ENCODE data around the gene MPZ. TPM values are rescaled to one million over a fixed set of nuclear protein-coding genes. Genes with fewer than 3 reads are reported as not detected.
"Not testable (repeated sequence)": the region's sequence is repeated elsewhere in the genome, so short reads cannot be mapped to it uniquely, and the experiment has no call there.

MPZ gene
- total RNA-seq, 1 donor from 2014 or later: 0.99 TPM

DNA sequence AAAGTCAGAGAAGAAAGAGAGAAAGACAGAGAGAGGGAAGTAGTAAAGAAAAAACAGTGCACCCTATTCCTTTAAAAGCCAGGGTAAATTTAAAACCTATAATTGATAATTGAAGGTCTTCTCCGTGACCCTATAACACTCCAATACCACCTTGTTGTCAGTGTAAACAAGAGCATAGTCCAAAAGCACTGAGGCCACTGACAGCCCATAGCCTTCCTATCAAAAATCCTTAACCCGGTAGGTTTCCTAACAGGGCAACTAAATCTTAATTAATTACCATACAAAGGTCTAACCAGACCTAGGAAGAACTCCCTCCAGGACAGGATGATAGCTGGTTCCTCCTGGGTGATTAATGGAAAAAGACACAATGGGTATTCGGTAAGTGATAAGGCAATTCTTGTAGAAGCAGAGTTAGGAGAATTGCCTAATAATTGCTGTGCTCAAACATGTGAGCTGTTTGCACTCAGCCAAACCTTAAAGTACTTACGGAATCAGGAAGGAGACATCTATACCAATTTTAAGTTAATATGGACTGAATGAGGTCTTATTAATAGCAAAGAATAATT lies 53.7 kb downstream of the MPZ start:
- not testable (repeated sequence) for DNase-seq (ENCODE audit: low read depth, low spot score)

GRCh38 chr1:161255302-161255701 lies 54.5 kb downstream of the MPZ start:
- DNase-seq (ENCODE audit: low read depth, low spot score): not testable (repeated sequence)

Other genes with a start within 250 kb of the MPZ start
- 0.04 TPM in 1 of 2 replicates, not detected in the other for gene ARHGAP30, start 240.1 kb downstream of the MPZ start, total RNA-seq
- 0.14 and 0.53 TPM in 2 replicates for gene NECTIN4, start 220.4 kb downstream of the MPZ start, total RNA-seq
- 0.60 and 0.86 TPM in 2 replicates for gene KLHDC9, start 211.6 kb downstream of the MPZ start, total RNA-seq
- 56.3 and 93.2 TPM in 2 replicates for gene PFDN2, start 191.9 kb downstream of the MPZ start, total RNA-seq
- 11.3 and 14.3 TPM in 2 replicates for gene NIT1, start 191.9 kb downstream of the MPZ start, total RNA-seq
- 38.8 and 56.2 TPM in 2 replicates for gene DEDD, start 177.3 kb downstream of the MPZ start, total RNA-seq
- 124 and 130 TPM in 2 replicates for gene UFC1, start 156.0 kb downstream of the MPZ start, total RNA-seq
- 4.6 and 8.3 TPM in 2 replicates for gene USP21, start 150.5 kb downstream of the MPZ start, total RNA-seq
- 16.0 and 19.1 TPM in 2 replicates for gene PPOX, start 143.5 kb downstream of the MPZ start, total RNA-seq
- gene B4GALT3, start 132.5 kb downstream of the MPZ start, total RNA-seq: 24.7 and 25.9 TPM in 2 replicates
- 26.8 and 43.7 TPM in 2 replicates for gene ADAMTS4, start 110.9 kb downstream of the MPZ start, total RNA-seq
- gene NDUFS2, start 107.6 kb downstream of the MPZ start, total RNA-seq: 200 and 232 TPM in 2 replicates
- 0.26 and 0.49 TPM in 2 replicates for gene FCER1G, start 94.7 kb downstream of the MPZ start, total RNA-seq
- not detected in 2 replicates for gene APOA2, start 86.3 kb downstream of the MPZ start, total RNA-seq
- gene TOMM40L, start 83.9 kb downstream of the MPZ start, total RNA-seq: 20.4 and 29.7 TPM in 2 replicates
- gene NR1I3, start 71.8 kb downstream of the MPZ start, total RNA-seq: not detected in 2 replicates
- gene PCP4L1, start 51.2 kb downstream of the MPZ start, total RNA-seq: not detected in 2 replicates
- 31.2 and 36.0 TPM in 2 replicates for gene SDHC, start 4.4 kb upstream of the MPZ start, total RNA-seq
- not detected in 2 replicates for gene CFAP126, start 57.9 kb upstream of the MPZ start, total RNA-seq
- gene FCGR2A, start 195.5 kb upstream of the MPZ start, total RNA-seq: not detected in 2 replicates
- 0.13 and 0.95 TPM in 2 replicates for gene HSPA6, start 214.6 kb upstream of the MPZ start, total RNA-seq
- not detected in 2 replicates for gene FCGR3A, start 239.8 kb upstream of the MPZ start, total RNA-seq